ENCODE results near the gene CSNK1A1.
"Not testable (repeated sequence)": the region's sequence is repeated elsewhere in the genome, so short reads cannot be mapped to it uniquely, and the experiment has no call there.

CSNK1A1 gene

GRCh38 chr5:149474198-149474597, 77.0 kb downstream of the CSNK1A1 start:
- no peak for DNase-seq
- intact Hi-C loops (cut with DNase I) = no loop called here

- intact Hi-C loops (cut with DNase I) = no loop called here
- DNase-seq = no peak
Measured at GRCh38 chr5:149473441-149473840, 77.8 kb downstream of the CSNK1A1 start.

- intact Hi-C loops (cut with DNase I) = no loop called here
- DNase-seq = no peak
Measured at GRCh38 chr5:149472399-149472798, 78.8 kb downstream of the CSNK1A1 start.

- no peak for DNase-seq
Measured at GRCh38 chr5:149471406-149472183, 79.6 kb downstream of the CSNK1A1 start.

GRCh38 chr5:149470942-149471341, 80.3 kb downstream of the CSNK1A1 start:
- intact Hi-C loops (cut with DNase I) = no loop called here
- DNase-seq = no peak

More at GRCh38 chr5:149471406-149472183, 79.6 kb downstream of the CSNK1A1 start:
- intact Hi-C loops (cut with DNase I) = no loop called here

- intact Hi-C loops (cut with DNase I) = no loop called here
Measured at GRCh38 chr5:149466457-149466972, 84.7 kb downstream of the CSNK1A1 start.

GRCh38 chr5:149464796-149465489, 86.3 kb downstream of the CSNK1A1 start:
- intact Hi-C loops (cut with DNase I) = no loop called here
- DNase-seq = no peak

More at GRCh38 chr5:149466457-149466972, 84.7 kb downstream of the CSNK1A1 start:
- DNase-seq = peak in 35 of 42 donors; percentile 7 to 76 (median 40)

GRCh38 chr5:149461907-149462306, 89.3 kb downstream of the CSNK1A1 start:
- intact Hi-C loops (cut with DNase I) = not testable (repeated sequence)

GRCh38 chr5:149459891-149460290, 91.3 kb downstream of the CSNK1A1 start:
- intact Hi-C loops (cut with DNase I) = loop anchor here (10.0 kb wide), 1 partner anchor 45 kb away; no protein-coding TSS in a partner anchor
- DNase-seq = no peak

More at GRCh38 chr5:149461907-149462306, 89.3 kb downstream of the CSNK1A1 start:
- not testable (repeated sequence) for DNase-seq

GRCh38 chr5:149457393-149457763, 93.9 kb downstream of the CSNK1A1 start:
- no peak for DNase-seq
- intact Hi-C loops (cut with DNase I) = loop anchor here (10.0 kb wide), 1 partner anchor 47 kb away; no protein-coding TSS in a partner anchor

- intact Hi-C loops (cut with DNase I) = loop anchor here (10.0 kb wide), 1 partner anchor 48 kb away; no protein-coding TSS in a partner anchor
- no peak for DNase-seq
Measured at GRCh38 chr5:149456597-149457392, 94.4 kb downstream of the CSNK1A1 start.

GRCh38 chr5:149455889-149456409, 95.3 kb downstream of the CSNK1A1 start:
- intact Hi-C loops (cut with DNase I) = loop anchor here (10.0 kb wide), 1 partner anchor 49 kb away; no protein-coding TSS in a partner anchor
- DNase-seq = no peak

GRCh38 chr5:149453618-149454415, 97.4 kb downstream of the CSNK1A1 start:
- intact Hi-C loops (cut with DNase I) = loop anchor here (10.0 kb wide), 1 partner anchor 51 kb away; no protein-coding TSS in a partner anchor

GRCh38 chr5:149452665-149453617, 98.3 kb downstream of the CSNK1A1 start:
- intact Hi-C loops (cut with DNase I) = loop anchor here (10.0 kb wide), 1 partner anchor 52 kb away; no protein-coding TSS in a partner anchor

More at GRCh38 chr5:149453618-149454415, 97.4 kb downstream of the CSNK1A1 start:
- DNase-seq = no peak

GRCh38 chr5:149452007-149452664, 99.1 kb downstream of the CSNK1A1 start:
- intact Hi-C loops (cut with DNase I) = loop anchor here (10.0 kb wide), 1 partner anchor 53 kb away; no protein-coding TSS in a partner anchor
- DNase-seq = peak in 3 of 42 donors; percentile 20 to 43 (median 22)

More at GRCh38 chr5:149452665-149453617, 98.3 kb downstream of the CSNK1A1 start:
- no peak for DNase-seq

- DNase-seq = peak in 8 of 42 donors; percentile 8 to 47 (median 24)
- intact Hi-C loops (cut with DNase I) = loop anchor here (10.0 kb wide), 1 partner anchor 55 kb away; no protein-coding TSS in a partner anchor
Measured at GRCh38 chr5:149450199-149450598, 101.0 kb downstream of the CSNK1A1 start.
